Fibroblast of lung (primary cell): ENCODE data around the gene CLPSL2. TPM values are rescaled to one million over a fixed set of nuclear protein-coding genes. Genes with fewer than 3 reads are reported as not detected.

ENCODE experiments used
- DNase-seq, 2 donors: peaks; one replicate each; pipeline versions ENCODE4 v3.0.0 to v3.0.0-alpha.2; 2010; ENCODE audit warnings: low read depth in 2 of 2
- H2AFZ ChIP-seq: 2 replicates; pipeline ENCODE4 v1.5.1; 2012; ENCODE audit warnings: low read length, control low read depth, inconsistent platforms
- H3K27ac ChIP-seq: 2 replicates; pipeline ENCODE4 v1.5.1; 2011; ENCODE audit warnings: low read length, control low read depth; ENCODE audit not compliant: insufficient read depth
- H3K27me3 ChIP-seq: 2 replicates; pipeline ENCODE4 v1.5.1; 2011; ENCODE audit warnings: mild to moderate bottlenecking, low read length; ENCODE audit not compliant: control insufficient read depth, insufficient read depth
- H3K36me3 ChIP-seq: 2 replicates; pipeline ENCODE4 v1.5.1; 2011; ENCODE audit warnings: low read length; ENCODE audit not compliant: control insufficient read depth, insufficient read depth
- H3K4me1 ChIP-seq: 2 replicates; pipeline ENCODE4 v1.5.1; 2011; ENCODE audit warnings: low read length; ENCODE audit not compliant: control insufficient read depth, insufficient read depth; ENCODE audit errors: extremely low read depth
- H3K4me2 ChIP-seq: 2 replicates; pipeline ENCODE4 v1.5.1; 2011; ENCODE audit warnings: low read length, control low read depth; ENCODE audit not compliant: insufficient read depth; ENCODE audit errors: extremely low read depth
- H3K4me3 ChIP-seq, 4 experiments: fragments of 200-600 bp in 1 of 4; sonication (generic) in 1 of 4; replicated peaks in 1 of 4; 2 replicates each; pipeline ENCODE4 v1.5.1; 2011 to 2016; ENCODE audit warnings: low read length in 4 of 4, low read depth in 3 of 4, mild to moderate bottlenecking in 3 of 4, control low read depth in 2 of 4, inconsistent platforms in 1 of 4, mixed read lengths in 1 of 4; ENCODE audit not compliant: insufficient read depth in 1 of 4; ENCODE audit errors: control extremely low read depth in 1 of 4
- H3K79me2 ChIP-seq: 2 replicates; pipeline ENCODE4 v1.5.1; 2012; ENCODE audit warnings: mild to moderate bottlenecking, low read length, inconsistent platforms; ENCODE audit not compliant: control insufficient read depth, insufficient read depth
- H3K9ac ChIP-seq: 2 replicates; pipeline ENCODE4 v1.5.1; 2011; ENCODE audit warnings: mild to moderate bottlenecking, low read length, control low read depth; ENCODE audit not compliant: insufficient read depth
- H3K9me3 ChIP-seq: 2 replicates; pipeline ENCODE4 v1.5.1; 2012; ENCODE audit warnings: low read depth, low read length; ENCODE audit not compliant: control insufficient read depth, insufficient read depth
- H4K20me1 ChIP-seq: 2 replicates; pipeline ENCODE4 v1.5.1; 2011; ENCODE audit warnings: low read length; ENCODE audit not compliant: control insufficient read depth, insufficient read depth; ENCODE audit errors: extremely low read depth
- CTCF ChIP-seq, 2 donors: IDR thresholded peaks in 1 of 2; conservative IDR thresholded peaks in 1 of 2; 1 replicate in 1 of 2; 2 replicates in 1 of 2; pipeline ENCODE4 v1.5.1; 2011 to 2012; ENCODE audit warnings: low read length in 2 of 2, control low read depth in 1 of 2, inconsistent platforms in 1 of 2, low read depth in 1 of 2, mild to moderate bottlenecking in 1 of 2
- EZH2 ChIP-seq: IDR thresholded peaks from 2 replicates; pipeline ENCODE4 v1.5.1; 2012; ENCODE audit warnings: low read length, control low read depth, mild to moderate bottlenecking; ENCODE audit errors: missing control alignments
- polyA plus RNA-seq, 2 donors: library from polyadenylated mRNA; depleted of rRNA in 1 of 2; stranded (reverse) in 1 of 2; unstranded in 1 of 2; fragments of >200 nt; gene quantifications; 2 replicates each; pipeline ENCODE4 v1.2.1, GENCODE V29; 2011 to 2012; ENCODE audit warnings: missing spikeins in 1 of 2
- total RNA-seq: library from RNA; depleted of rRNA; stranded (reverse); fragments of >200 nt; gene quantifications from 2 replicates; pipeline ENCODE4 v1.2.1, GENCODE V29; 2014

The CLPSL2 gene
- total and polyA plus RNA-seq, 2 donors (not counting 1 experiment from before 2014, with no cell fraction given): not detected

DNA sequence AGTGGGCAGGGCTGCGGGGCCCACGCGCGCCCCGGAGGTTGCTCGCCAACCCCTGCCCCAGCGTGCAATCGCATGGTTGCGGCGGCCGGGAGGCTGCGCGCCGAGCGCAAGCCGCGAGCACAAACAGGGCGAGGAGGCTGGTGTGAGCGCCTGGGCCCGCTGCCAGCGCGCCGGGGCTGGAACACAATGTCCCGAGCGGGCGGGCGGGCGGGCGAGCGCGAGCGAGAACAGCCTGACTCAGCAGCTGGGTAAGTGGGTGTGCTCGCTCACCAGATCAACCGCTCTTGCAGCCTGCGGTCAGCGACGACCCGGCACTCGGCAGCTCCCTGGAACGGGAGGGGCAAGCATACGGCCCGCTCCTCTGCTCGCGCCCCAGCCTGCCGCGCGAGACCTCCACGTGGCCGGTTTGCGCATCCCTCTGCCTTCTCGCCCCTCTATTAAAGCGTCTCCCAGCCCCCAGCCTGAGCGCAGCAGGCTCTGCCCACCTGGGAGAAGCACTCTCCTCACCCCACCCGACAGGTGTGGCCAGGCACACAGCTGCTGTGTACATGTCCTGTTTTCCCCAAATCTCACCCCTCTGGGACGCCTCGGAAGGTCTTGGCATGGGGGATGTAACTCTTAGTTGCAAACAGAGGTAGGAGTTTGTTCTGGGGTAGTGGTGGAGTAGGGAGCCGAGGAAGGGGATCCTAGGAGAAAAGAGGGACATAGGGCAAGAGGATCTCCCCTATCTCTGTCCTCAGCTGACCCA lies 48.3 kb upstream of the CLPSL2 start:
- peak; percentile 96 to 98 for DNase-seq
- no peaks in the 10 kb centered on the region for H3K79me2 ChIP-seq
- no peaks in the 10 kb centered on the region for H3K27me3 ChIP-seq
- H3K4me2 ChIP-seq: peak overlapping the region; percentile 95
- no peaks in the 10 kb centered on the region for H3K9me3 ChIP-seq
- no peaks in the 10 kb centered on the region for H4K20me1 ChIP-seq
- H3K9ac ChIP-seq: peak overlapping the region; percentile 71
- peak overlapping the region; percentile 40 to 64 (median 44) for H3K4me3 ChIP-seq
- H3K27ac ChIP-seq: peak overlapping the region; percentile 87
- peaks cover 34% of the 10 kb centered on the region for H3K4me1 ChIP-seq
- H3K36me3 ChIP-seq: no peaks in the 10 kb centered on the region
- TF ChIP-seq EZH2: no peak
- TF ChIP-seq CTCF (conservative IDR thresholded peaks at IDR 0.05 in 1 of 2, IDR thresholded peaks at IDR 0.05 in 1 of 2; ENCODE audit: low read depth in 1 of 2, low read length in 2 of 2): peak in 1 of 2 donors; percentile 9
- peak overlapping the region; percentile 90 for H2AFZ ChIP-seq

DNA sequence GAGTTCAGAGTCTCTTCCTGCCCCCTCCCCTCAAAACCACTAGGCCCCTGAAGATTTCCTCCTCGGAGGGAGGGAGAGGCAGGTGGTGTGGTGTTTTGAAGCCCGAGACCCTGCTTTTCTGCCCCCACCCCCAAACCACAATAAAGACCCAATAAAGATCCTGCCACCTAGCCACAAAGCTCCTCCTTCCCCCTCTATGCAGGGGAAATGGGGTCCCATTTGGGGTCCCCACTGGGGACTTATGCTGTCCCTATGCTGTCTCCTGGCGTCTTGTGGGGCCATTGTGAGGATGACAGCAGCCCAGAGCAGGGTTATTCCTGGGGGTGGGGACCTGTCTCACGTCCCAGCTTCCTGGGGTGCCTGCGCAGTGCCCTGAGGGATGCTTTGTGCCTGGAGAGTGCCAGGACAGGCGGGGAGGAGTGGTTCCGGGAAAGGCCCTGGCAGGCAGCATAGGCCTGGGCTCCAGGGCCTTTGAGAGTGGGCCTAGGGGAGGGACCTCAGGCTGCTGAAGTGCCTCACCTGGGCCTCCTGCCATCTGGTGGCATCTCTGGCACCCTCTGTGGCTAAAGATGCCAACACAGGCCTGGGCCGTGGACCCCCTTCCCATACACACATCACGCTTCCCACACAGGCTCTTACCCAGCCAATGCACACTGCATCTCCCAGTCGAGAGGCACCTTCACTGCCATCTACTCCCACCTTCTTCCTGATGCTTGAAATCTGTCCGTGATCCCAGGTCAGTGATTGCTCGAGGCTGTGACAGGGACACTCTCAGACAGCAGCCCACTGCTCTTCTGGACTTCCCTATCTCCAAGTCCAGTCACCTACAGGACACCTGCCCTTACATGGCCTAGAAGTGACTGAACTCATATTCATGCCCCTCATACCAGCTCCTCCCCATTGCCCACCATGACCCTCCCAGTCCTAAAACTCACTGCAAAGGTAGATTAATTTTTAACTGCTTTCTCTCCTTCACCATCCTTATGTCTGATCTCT lies 47.4 kb upstream of the CLPSL2 start:
- peak overlapping the region; percentile 95 for H3K4me2 ChIP-seq
- H3K27ac ChIP-seq: peak overlapping the region; percentile 87
- H3K4me1 ChIP-seq: peaks cover 34% of the 10 kb centered on the region
- TF ChIP-seq EZH2: no peak
- no peak for TF ChIP-seq CTCF (conservative IDR thresholded peaks at IDR 0.05 in 1 of 2, IDR thresholded peaks at IDR 0.05 in 1 of 2; ENCODE audit: low read depth in 1 of 2, low read length in 2 of 2)
- H3K4me3 ChIP-seq: peak overlapping the region in 1 of 4 experiments; percentile 55
- H3K36me3 ChIP-seq: no peaks in the 10 kb centered on the region
- peak overlapping the region; percentile 90 for H2AFZ ChIP-seq
- peak overlapping the region; percentile 71 for H3K9ac ChIP-seq
- no peak for DNase-seq
- H3K27me3 ChIP-seq: no peaks in the 10 kb centered on the region
- no peaks in the 10 kb centered on the region for H3K9me3 ChIP-seq
- no peaks in the 10 kb centered on the region for H3K79me2 ChIP-seq
- H4K20me1 ChIP-seq: no peaks in the 10 kb centered on the region

DNA sequence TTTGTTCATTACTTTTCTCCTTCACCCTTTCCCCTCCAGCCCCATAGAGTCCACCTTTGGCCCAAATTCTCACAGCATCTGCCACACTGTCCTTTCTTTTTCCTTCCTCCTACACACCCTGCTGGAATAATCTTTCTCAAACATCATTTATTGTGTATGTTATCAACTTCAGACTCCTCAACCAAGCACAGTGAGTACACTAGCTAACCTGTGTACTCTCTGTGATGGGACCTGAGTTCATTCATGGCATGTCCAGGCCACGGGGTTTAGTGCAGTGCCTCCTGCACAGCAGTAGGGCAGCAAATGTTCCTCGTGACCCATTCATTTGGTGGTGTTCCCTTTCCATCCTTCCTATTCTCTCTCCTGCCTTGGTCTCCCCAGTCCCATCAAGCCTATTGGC lies 46.7 kb upstream of the CLPSL2 start:
- H3K4me1 ChIP-seq: peaks cover 34% of the 10 kb centered on the region
- no peak overlapping the region for H2AFZ ChIP-seq
- no peaks in the 10 kb centered on the region for H4K20me1 ChIP-seq
- no peak overlapping the region for H3K4me3 ChIP-seq
- no peak overlapping the region for H3K27ac ChIP-seq
- DNase-seq: peak in 1 of 2 donors; percentile 9
- no peak overlapping the region for H3K4me2 ChIP-seq
- no peaks in the 10 kb centered on the region for H3K9me3 ChIP-seq
- TF ChIP-seq CTCF (conservative IDR thresholded peaks at IDR 0.05 in 1 of 2, IDR thresholded peaks at IDR 0.05 in 1 of 2; ENCODE audit: low read depth in 1 of 2, low read length in 2 of 2): no peak
- TF ChIP-seq EZH2: no peak
- no peaks in the 10 kb centered on the region for H3K79me2 ChIP-seq
- H3K27me3 ChIP-seq: no peaks in the 10 kb centered on the region
- no peak overlapping the region for H3K9ac ChIP-seq
- H3K36me3 ChIP-seq: no peaks in the 10 kb centered on the region
